ENCODE data around the gene ZSCAN5A. TPM values are rescaled to one million over a fixed set of nuclear protein-coding genes. Genes with fewer than 3 reads are reported as not detected.

The ZSCAN5A gene
- total RNA-seq, 1 experiment from 2014 or later = 13.8 TPM

DNA sequence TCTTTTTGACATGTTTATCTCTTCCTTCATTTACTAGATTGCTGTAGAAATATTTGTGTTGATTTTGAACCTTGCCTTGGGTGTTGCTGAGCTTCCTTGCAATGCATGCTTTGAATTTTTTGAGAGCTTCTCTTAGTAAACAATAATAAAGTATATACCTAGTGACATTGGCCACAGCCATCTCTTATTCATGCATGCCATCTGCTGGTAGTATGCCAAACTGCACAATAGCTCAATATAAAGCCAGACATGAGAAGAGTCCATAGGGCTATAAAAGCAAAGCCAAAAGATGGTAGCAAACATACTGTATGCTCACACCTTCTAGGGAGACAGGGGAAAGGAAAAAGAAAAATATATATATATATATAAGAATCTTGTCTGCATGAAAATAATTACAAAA is 18.9 kb upstream of the ZSCAN5A start:
- BruUV-seq (replicated peaks) = no TSS peak
- no peaks in the 10 kb centered on the region for H3K4me1 ChIP-seq (ENCODE audit: control insufficient read depth, insufficient read depth, low read length)
- H3K27ac ChIP-seq (ENCODE audit: low read length) = no peak overlapping the region
- intact Hi-C loops (cut with micrococcal nuclease; ENCODE audit: unreplicated experiment) = loop anchor here (1.0 to 5.0 kb wide), 2 partner anchors 80 to 266 kb away; no protein-coding TSS in a partner anchor
- ATAC-seq (peak; percentile 96), DNase-seq (ENCODE audit: low read depth, low spot score) (no peak)
- TF ChIP-seq TCF7L2 (IDR thresholded peaks at IDR 0.05; ENCODE audit: low read depth, low read length) = no peak
- TF ChIP-seq, protein P1, sequence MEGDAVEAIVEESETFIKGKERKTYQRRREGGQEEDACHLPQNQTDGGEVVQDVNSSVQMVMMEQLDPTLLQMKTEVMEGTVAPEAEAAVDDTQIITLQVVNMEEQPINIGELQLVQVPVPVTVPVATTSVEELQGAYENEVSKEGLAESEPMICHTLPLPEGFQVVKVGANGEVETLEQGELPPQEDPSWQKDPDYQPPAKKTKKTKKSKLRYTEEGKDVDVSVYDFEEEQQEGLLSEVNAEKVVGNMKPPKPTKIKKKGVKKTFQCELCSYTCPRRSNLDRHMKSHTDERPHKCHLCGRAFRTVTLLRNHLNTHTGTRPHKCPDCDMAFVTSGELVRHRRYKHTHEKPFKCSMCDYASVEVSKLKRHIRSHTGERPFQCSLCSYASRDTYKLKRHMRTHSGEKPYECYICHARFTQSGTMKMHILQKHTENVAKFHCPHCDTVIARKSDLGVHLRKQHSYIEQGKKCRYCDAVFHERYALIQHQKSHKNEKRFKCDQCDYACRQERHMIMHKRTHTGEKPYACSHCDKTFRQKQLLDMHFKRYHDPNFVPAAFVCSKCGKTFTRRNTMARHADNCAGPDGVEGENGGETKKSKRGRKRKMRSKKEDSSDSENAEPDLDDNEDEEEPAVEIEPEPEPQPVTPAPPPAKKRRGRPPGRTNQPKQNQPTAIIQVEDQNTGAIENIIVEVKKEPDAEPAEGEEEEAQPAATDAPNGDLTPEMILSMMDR (IDR thresholded peaks at IDR 0.05) = peak; percentile 77; the same call in 1 of the 2 replicates
- H3K9me3 ChIP-seq (ENCODE audit: control insufficient read depth, insufficient read depth, low read depth, low read length) = no peaks in the 10 kb centered on the region
- no peaks in the 10 kb centered on the region for H3K36me3 ChIP-seq (ENCODE audit: control insufficient read depth, insufficient read depth, low read length)
- in situ Hi-C loops (cut with HindIII; ENCODE audit: low pct_unique_long_range_greater_than_20kb, low sequenced_read_pairs) = no loop called here
- ChIA-PET CTCF (interaction anchor here (0.5 to 2.7 kb wide), 22 partner anchors 14 to 358 kb away, joined by 3 to 128 read pairs (median 5); partner anchors contain the start of gene ZSCAN5A), POLR2A (interaction anchor here (0.5 to 1.1 kb wide), 3 partner anchors 19 to 377 kb away, joined by 3 to 5 read pairs (median 3); no protein-coding TSS in a partner anchor)
- peaks cover 3% of the 10 kb centered on the region; the same call in 1 of the 2 replicates for H3K27me3 ChIP-seq (ENCODE audit: control insufficient read depth, insufficient read depth, low read length)
- H3K4me3 ChIP-seq (ENCODE audit: low read depth in 2 of 2, low read length in 2 of 2) = no peak overlapping the region

DNA sequence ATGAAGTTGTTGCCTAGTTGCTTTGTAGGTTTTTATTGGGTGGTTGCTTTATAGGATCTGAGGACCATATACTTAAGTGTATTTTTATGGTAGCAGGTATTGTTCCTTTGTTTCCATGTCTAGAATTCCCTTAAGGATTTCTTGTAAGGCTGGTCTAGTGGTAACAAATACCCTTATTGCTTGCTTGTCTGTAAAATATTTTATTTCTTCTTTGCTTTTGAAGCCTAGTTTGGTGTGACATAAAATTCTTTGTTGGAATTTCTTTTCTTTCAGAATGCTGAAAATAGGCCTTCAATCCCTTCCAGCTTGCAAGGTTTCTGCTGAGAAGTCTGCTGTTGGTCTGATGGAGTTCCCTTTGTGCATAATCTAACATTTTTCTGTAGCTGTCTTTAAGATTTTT is 18.1 kb upstream of the ZSCAN5A start:
- H3K27me3 ChIP-seq (ENCODE audit: control insufficient read depth, insufficient read depth, low read length) = no peaks in the 10 kb centered on the region
- no peak for TF ChIP-seq SIN3A (IDR thresholded peaks at IDR 0.05; ENCODE audit: borderline replicate concordance, insufficient read depth, low read depth, low read length)
- H3K4me1 ChIP-seq (ENCODE audit: control insufficient read depth, insufficient read depth, low read length) = no peaks in the 10 kb centered on the region
- no TSS peak for BruUV-seq (replicated peaks)
- H3K4me3 ChIP-seq (ENCODE audit: low read depth in 2 of 2, low read length in 2 of 2) = no peak overlapping the region
- intact Hi-C loops (cut with micrococcal nuclease; ENCODE audit: unreplicated experiment) = loop anchor here (1.0 to 5.0 kb wide), 2 partner anchors 79 to 265 kb away; no protein-coding TSS in a partner anchor
- DNase-seq (ENCODE audit: low read depth, low spot score) = no peak
- H3K9me3 ChIP-seq (ENCODE audit: control insufficient read depth, insufficient read depth, low read depth, low read length) = no peaks in the 10 kb centered on the region
- no peak for ATAC-seq
- no peak overlapping the region for H3K27ac ChIP-seq (ENCODE audit: low read length)
- CTCF ChIA-PET = interaction anchor here (0.5 to 2.7 kb wide), 7 partner anchors 23 to 266 kb away, joined by 3 to 128 read pairs (median 15); no protein-coding TSS in a partner anchor
- POLR2A ChIA-PET = interaction anchor here (1.1 kb wide), 1 partner anchor 79 kb away, joined by 3 read pairs; no protein-coding TSS in a partner anchor
- no peaks in the 10 kb centered on the region for H3K36me3 ChIP-seq (ENCODE audit: control insufficient read depth, insufficient read depth, low read length)
- in situ Hi-C loops (cut with HindIII; ENCODE audit: low pct_unique_long_range_greater_than_20kb, low sequenced_read_pairs) = no loop called here

DNA sequence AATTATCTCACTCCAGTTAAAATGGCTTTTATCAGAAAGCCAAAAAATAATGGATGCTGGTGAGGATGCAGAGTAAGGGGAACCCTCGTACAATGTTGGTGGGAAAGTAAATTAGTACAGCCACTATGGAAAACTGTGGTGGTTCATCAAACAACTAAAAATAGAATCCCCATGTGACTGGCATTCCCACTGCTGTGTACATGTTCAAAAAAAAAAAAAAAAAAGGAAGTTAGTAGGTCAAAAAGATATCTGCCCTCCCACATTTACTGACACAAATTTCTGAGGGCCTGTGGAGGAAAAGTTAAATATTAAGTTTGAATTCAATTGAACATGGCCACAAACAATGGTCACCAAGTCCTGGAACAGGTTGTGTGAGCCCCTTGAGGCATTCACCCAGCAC is 9.8 kb upstream of the ZSCAN5A start:
- H3K9me3 ChIP-seq (ENCODE audit: control insufficient read depth, insufficient read depth, low read depth, low read length) = no peaks in the 10 kb centered on the region
- ChIA-PET CTCF (no interaction called here), POLR2A (no interaction called here)
- DNase-seq (ENCODE audit: low read depth, low spot score) (no peak), ATAC-seq (no peak)
- in situ Hi-C loops (cut with HindIII; ENCODE audit: low pct_unique_long_range_greater_than_20kb, low sequenced_read_pairs) = no loop called here
- no peak overlapping the region for H3K4me3 ChIP-seq (ENCODE audit: low read depth in 2 of 2, low read length in 2 of 2)
- no TSS peak for BruUV-seq (replicated peaks)
- intact Hi-C loops (cut with micrococcal nuclease; ENCODE audit: unreplicated experiment) = no loop called here
- H3K27me3 ChIP-seq (ENCODE audit: control insufficient read depth, insufficient read depth, low read length) = no peaks in the 10 kb centered on the region
- H3K4me1 ChIP-seq (ENCODE audit: control insufficient read depth, insufficient read depth, low read length) = no peaks in the 10 kb centered on the region
- no peak overlapping the region for H3K27ac ChIP-seq (ENCODE audit: low read length)
- H3K36me3 ChIP-seq (ENCODE audit: control insufficient read depth, insufficient read depth, low read length) = no peaks in the 10 kb centered on the region
- TF ChIP-seq, protein P2, sequence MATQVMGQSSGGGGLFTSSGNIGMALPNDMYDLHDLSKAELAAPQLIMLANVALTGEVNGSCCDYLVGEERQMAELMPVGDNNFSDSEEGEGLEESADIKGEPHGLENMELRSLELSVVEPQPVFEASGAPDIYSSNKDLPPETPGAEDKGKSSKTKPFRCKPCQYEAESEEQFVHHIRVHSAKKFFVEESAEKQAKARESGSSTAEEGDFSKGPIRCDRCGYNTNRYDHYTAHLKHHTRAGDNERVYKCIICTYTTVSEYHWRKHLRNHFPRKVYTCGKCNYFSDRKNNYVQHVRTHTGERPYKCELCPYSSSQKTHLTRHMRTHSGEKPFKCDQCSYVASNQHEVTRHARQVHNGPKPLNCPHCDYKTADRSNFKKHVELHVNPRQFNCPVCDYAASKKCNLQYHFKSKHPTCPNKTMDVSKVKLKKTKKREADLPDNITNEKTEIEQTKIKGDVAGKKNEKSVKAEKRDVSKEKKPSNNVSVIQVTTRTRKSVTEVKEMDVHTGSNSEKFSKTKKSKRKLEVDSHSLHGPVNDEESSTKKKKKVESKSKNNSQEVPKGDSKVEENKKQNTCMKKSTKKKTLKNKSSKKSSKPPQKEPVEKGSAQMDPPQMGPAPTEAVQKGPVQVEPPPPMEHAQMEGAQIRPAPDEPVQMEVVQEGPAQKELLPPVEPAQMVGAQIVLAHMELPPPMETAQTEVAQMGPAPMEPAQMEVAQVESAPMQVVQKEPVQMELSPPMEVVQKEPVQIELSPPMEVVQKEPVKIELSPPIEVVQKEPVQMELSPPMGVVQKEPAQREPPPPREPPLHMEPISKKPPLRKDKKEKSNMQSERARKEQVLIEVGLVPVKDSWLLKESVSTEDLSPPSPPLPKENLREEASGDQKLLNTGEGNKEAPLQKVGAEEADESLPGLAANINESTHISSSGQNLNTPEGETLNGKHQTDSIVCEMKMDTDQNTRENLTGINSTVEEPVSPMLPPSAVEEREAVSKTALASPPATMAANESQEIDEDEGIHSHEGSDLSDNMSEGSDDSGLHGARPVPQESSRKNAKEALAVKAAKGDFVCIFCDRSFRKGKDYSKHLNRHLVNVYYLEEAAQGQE (IDR thresholded peaks at IDR 0.05; ENCODE audit: insufficient read depth in 1 of 2, low read depth in 2 of 2, low read length in 1 of 2) = no peak
- TF ChIP-seq TCF7L2 (IDR thresholded peaks at IDR 0.05; ENCODE audit: low read depth, low read length) = no peak
- TF ChIP-seq POLR2AphosphoS5 (IDR thresholded peaks at IDR 0.05; ENCODE audit: low read depth, low read length) = no peak
- TF ChIP-seq, protein P1 (IDR thresholded peaks at IDR 0.05) = no peak
- TF ChIP-seq SIN3A (IDR thresholded peaks at IDR 0.05; ENCODE audit: borderline replicate concordance, insufficient read depth, low read depth, low read length) = no peak
